Gastroesophageal sphincter (tissue), 4 donors: ENCODE results near the gene YPEL3. TPM values are rescaled to one million over a fixed set of nuclear protein-coding genes. Genes with fewer than 3 reads are reported as not detected.

Experiments used
- ATAC-seq: fragments of 150-250 bp; one replicate; pipeline ENCODE4 v1.9.1; 2016; ENCODE audit warnings: mild to moderate bottlenecking, moderate library complexity
- H3K27ac ChIP-seq, 4 donors: fragments of 200-600 bp; sonication (generic) in 3 of 4; 1 replicate in 3 of 4; 2 replicates in 1 of 4; pipeline ENCODE4 v1.5.1; 2016 to 2019
- H3K27me3 ChIP-seq: fragments of 200-600 bp; sonication (generic); one replicate; pipeline ENCODE4 v1.5.1; 2019
- H3K36me3 ChIP-seq, 2 donors: fragments of 200-600 bp; sonication (generic); one replicate each; pipeline ENCODE4 v1.5.1; 2019; ENCODE audit warnings: control low read depth in 1 of 2
- H3K4me1 ChIP-seq, 3 donors: fragments of 200-600 bp; sonication (generic); 1 replicate in 2 of 3; 2 replicates in 1 of 3; pipeline ENCODE4 v1.5.1; 2016 to 2019; ENCODE audit warnings: control low read depth in 2 of 3
- H3K4me3 ChIP-seq, 2 donors: fragments of 200-600 bp; sonication (generic); one replicate each; pipeline ENCODE4 v1.5.1; 2019; ENCODE audit warnings: mild to moderate bottlenecking in 1 of 2, moderate library complexity in 1 of 2
- H3K9me3 ChIP-seq, 3 donors: fragments of 200-600 bp; sonication (generic); one replicate each; pipeline ENCODE4 v1.5.1; 2017 to 2019; ENCODE audit warnings: control low read depth in 2 of 3
- CTCF ChIP-seq, 4 experiments: fragments of 200-600 bp in 2 of 4; fragments of 450-650 bp in 2 of 4; sonication (generic) in 1 of 4; IDR thresholded peaks; one replicate each; pipeline ENCODE4 v1.5.1; 2017 to 2019; ENCODE audit warnings: antibody characterized with exemption in 4 of 4, mild to moderate bottlenecking in 2 of 4, moderate library complexity in 2 of 4
- EP300 ChIP-seq: sonication (generic); formaldehyde crosslinking; IDR thresholded peaks from one replicate; pipeline ENCODE4 v1.6.1; 2017; ENCODE audit warnings: antibody characterized with exemption, mild to moderate bottlenecking
- POLR2A ChIP-seq, 2 donors: fragments of 450-650 bp; IDR thresholded peaks; one replicate each; pipeline ENCODE4 v1.6.1; 2017; ENCODE audit warnings: antibody characterized with exemption in 2 of 2, mild to moderate bottlenecking in 2 of 2, moderate library complexity in 1 of 2
- POLR2AphosphoS5 ChIP-seq: sonication (generic); formaldehyde crosslinking; IDR thresholded peaks from one replicate; pipeline ENCODE4 v1.6.1; 2017; ENCODE audit warnings: antibody characterized with exemption
- WGBS, 2 donors: methylation state at CpG; one replicate each; pipeline ENCODE4 v1.1.5; 2018; ENCODE audit warnings: low coverage in 1 of 2; 5-methylcytosine and 5-hydroxymethylcytosine counted together
- total RNA-seq, 4 donors: library from RNA; depleted of rRNA; stranded (reverse); fragments of >200 nt; gene quantifications; one replicate each; pipeline ENCODE4 v1.1.0, GENCODE V29; 2016

Gene YPEL3
- total RNA-seq, 4 donors from 2014 or later = 76.9 to 105 (median 80.2) TPM

GRCh38 chr16:30070490-30070889 is 25.5 kb downstream of the YPEL3 start:
- Histone ChIP-seq H3K4me3 (peak overlapping the region in 1 of 2 donors; percentile 38), H3K27me3 (no peaks in the 10 kb centered on the region), H3K36me3 (peaks cover 0 to 73% of the 10 kb centered on the region in 2 donors), H3K4me1 (peaks cover 0 to 65% (median 33%) of the 10 kb centered on the region in 3 donors), H3K9me3 (no peaks in the 10 kb centered on the region), H3K27ac (peak overlapping the region in 3 of 4 donors; percentile 79 to 99 (median 97))
- TF ChIP-seq CTCF (IDR thresholded peaks at IDR 0.05) (no peak), EP300 (no peak), POLR2A (IDR thresholded peaks at IDR 0.05) (no peak), POLR2AphosphoS5 (no peak)
- no peak for ATAC-seq

DNA sequence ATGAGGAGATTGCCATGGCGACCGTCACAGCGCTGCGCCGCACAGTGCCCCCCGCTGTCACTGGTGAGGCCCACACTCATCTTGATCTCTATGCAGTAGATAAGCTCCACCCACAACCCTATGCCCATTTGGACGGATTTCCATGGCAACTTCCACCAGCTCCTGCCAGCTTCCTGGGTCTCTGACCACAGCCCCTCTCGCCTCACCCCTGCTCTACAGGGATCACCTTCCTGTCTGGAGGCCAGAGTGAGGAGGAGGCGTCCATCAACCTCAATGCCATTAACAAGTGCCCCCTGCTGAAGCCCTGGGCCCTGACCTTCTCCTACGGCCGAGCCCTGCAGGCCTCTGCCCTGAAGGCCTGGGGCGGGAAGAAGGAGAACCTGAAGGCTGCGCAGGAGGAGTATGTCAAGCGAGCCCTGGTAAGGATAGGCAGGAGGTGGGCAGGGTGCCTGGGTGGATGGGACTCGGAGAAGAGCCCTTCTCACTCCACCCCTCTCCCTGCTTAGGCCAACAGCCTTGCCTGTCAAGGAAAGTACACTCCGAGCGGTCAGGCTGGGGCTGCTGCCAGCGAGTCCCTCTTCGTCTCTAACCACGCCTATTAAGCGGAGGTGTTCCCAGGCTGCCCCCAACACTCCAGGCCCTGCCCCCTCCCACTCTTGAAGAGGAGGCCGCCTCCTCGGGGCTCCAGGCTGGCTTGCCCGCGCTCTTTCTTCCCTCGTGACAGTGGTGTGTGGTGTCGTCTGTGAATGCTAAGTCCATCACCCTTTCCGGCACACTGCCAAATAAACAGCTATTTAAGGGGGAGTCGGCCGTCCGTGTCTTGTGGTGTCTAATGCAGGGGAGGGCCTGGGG is 26.2 kb downstream of the YPEL3 start:
- Histone ChIP-seq H3K27ac (peak overlapping the region; percentile 3 to 99 (median 88)), H3K9me3 (no peaks in the 10 kb centered on the region), H3K27me3 (no peaks in the 10 kb centered on the region), H3K4me1 (peaks cover 0 to 59% (median 28%) of the 10 kb centered on the region in 3 donors), H3K4me3 (peak overlapping the region in 1 of 2 donors; percentile 38), H3K36me3 (peaks cover 0 to 73% of the 10 kb centered on the region in 2 donors)
- TF ChIP-seq EP300 = no peak
- no peak for TF ChIP-seq CTCF (IDR thresholded peaks at IDR 0.05)
- no peak for TF ChIP-seq POLR2AphosphoS5
- TF ChIP-seq POLR2A (IDR thresholded peaks at IDR 0.05) = no peak
- WGBS, 2 donors = 43 to 49% methylated on average over 6 to 8 of the region's 31 CpGs
- no peak for ATAC-seq

GRCh38 chr16:30068750-30069610 is 27.0 kb downstream of the YPEL3 start:
- Histone ChIP-seq H3K9me3 (no peaks in the 10 kb centered on the region), H3K27ac (peak overlapping the region; percentile 4 to 99 (median 88)), H3K4me3 (peak overlapping the region in 1 of 2 donors; percentile 96), H3K36me3 (peaks cover 0 to 73% of the 10 kb centered on the region in 2 donors), H3K4me1 (peaks cover 0 to 57% (median 28%) of the 10 kb centered on the region in 3 donors), H3K27me3 (no peaks in the 10 kb centered on the region)
- no peak for ATAC-seq
- no CpG with 5 or more reads among the region's 17 CpGs for WGBS, 2 donors
- TF ChIP-seq CTCF (IDR thresholded peaks at IDR 0.05) (peak in 3 of 4 experiments; percentile 21 to 38 (median 28)), POLR2A (IDR thresholded peaks at IDR 0.05) (no peak), EP300 (no peak)

- 64 to 100% methylated on average over 4 to 9 of the region's 9 CpGs for WGBS, 2 donors
- Histone ChIP-seq H3K27me3 (no peaks in the 10 kb centered on the region), H3K9me3 (no peaks in the 10 kb centered on the region), H3K36me3 (peaks cover 0 to 67% of the 10 kb centered on the region in 2 donors), H3K4me3 (peak overlapping the region in 1 of 2 donors; percentile 96), H3K27ac (peak overlapping the region; percentile 4 to 99 (median 88)), H3K4me1 (peaks cover 0 to 63% (median 34%) of the 10 kb centered on the region in 3 donors)
- no peak for ATAC-seq
- TF ChIP-seq POLR2A (IDR thresholded peaks at IDR 0.05) (no peak), CTCF (IDR thresholded peaks at IDR 0.05) (no peak), EP300 (no peak), POLR2AphosphoS5 (no peak)
Observed at GRCh38 chr16:30068333-30068732, 27.7 kb downstream of the YPEL3 start.
